ENCODE measurements around the gene HKDC1. TPM values are rescaled to one million over a fixed set of nuclear protein-coding genes. Genes with fewer than 3 reads are reported as not detected.

The HKDC1 gene
- 1.3 and 2.9 TPM in 2 replicates for total RNA-seq

GRCh38 chr10:69220041-69220451 is at the start of gene HKDC1:
TSS of gene HKDC1 (plus strand) at chr10:69220332. CDS start at chr10:69220436, 104 bp downstream.
- intact Hi-C loops (cut with micrococcal nuclease) = loop anchor here (5.0 kb wide), 1 partner anchor 213 kb away; no protein-coding TSS in a partner anchor

- intact Hi-C loops (cut with micrococcal nuclease) = no loop called here
Observed at GRCh38 chr10:69172241-69172982, 47.7 kb upstream of the HKDC1 start.

DNA sequence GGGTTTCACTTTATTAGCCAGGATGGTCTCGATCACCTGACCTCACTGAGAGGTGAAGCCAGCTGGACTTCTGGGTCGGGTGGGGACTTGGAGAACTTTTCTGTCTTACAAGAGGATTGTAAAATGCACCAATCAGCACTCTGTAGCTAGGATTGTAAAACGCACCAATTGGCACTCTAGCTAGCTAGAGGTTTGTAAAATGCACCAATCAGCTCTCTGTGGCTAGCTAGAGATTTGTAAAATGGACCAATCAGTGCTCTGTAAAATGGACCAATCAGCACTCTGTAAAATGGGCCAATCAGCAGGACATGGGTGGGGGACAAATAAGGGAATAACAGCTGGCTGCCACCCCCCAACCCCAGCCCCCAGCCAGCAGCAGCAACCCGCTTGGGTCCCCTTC is 44.8 kb upstream of the HKDC1 start:
- intact Hi-C loops (cut with micrococcal nuclease) = loop anchor here (5.0 kb wide), 1 partner anchor 217 kb away; no protein-coding TSS in a partner anchor

DNA sequence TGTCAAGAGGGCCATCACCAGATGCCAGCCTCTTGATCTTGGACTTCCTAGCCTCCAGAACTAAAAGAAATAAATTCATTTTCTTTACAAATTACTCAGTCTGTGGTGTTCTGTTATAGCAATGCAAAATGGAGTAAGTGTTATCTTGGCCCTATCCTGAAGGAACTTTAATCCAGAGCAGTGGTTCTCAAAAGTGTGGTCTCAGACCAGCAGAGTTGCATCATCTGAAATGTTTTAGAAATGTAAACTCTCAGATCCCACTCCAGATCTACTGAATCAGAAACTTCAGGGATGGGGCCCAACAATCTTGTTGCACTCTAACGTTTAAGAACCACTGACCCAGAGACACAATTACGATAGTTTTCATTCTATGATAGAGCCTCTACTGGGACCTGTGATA is 43.3 kb upstream of the HKDC1 start:
- intact Hi-C loops (cut with micrococcal nuclease) = loop anchor here (5.0 kb wide), 1 partner anchor 215 kb away; no protein-coding TSS in a partner anchor

DNA sequence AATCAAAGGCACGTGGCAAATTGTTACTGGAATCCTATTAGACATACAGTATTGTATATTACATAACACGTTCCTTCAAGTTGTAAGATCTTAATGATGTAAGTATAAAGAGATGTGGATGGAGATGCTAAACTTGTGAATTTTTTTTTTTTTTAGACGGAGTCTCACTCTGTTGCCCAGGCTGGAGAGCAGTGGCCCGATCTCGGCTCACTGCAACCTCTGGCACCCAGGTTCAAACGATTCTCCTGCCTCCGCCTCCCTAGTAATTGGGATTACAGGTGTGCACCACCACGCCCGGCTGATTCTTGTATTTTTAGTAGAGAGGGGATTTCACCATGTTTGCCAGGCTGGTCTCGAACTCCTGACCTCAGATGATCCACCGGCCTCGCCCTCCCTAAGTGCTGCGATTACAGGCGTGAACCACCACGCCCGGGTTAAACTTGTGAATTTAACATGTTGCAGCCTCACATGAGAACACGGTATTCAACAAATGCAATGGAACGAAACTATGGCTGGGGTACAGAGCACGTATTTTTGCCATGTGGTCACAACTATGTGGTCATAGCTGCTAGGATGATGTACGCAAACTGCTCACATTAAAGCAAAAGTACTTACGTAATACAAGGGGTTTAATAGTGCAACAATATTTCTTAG is 40.9 kb upstream of the HKDC1 start:
- intact Hi-C loops (cut with micrococcal nuclease) = loop anchor here (5.0 kb wide), 1 partner anchor 213 kb away; no protein-coding TSS in a partner anchor

DNA sequence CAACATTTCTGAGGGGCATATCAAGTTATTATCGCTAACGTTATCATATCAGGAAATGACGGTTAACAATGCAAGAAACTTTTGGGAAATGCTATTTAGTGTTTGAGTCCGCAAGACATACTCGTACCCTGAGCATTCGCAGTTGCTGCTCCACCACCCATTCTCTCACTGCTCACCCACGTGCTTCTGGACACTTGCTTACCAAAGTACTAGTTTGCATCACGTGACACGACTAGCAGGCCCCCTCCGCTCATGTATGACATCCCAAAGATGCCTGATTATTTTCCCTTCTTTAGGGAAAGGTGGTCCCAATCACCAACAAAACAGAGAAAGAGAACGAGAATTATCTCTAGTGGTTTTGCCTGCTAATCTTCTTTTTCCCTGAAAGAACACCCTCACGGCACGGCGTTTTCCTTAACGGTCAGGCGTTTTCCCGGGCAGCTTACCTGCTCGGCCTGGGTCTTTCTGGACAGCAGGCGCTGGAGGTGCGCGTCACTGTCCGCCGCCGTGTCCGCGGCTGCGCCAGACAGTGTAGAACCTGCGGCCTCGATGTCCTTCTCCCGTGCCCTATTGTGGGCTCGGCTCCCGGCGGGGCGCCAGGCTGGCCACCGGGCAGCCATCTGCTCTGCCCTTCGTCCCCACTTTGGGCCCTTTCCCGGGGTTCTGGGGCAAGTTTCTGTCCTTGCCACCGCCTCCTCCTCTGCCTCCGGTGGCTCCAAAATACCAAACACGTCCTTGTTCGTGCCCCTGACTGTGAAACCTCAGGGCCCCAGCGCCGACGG is 40.2 kb upstream of the HKDC1 start, which contains the start of gene SUPV3L1:
TSS of gene SUPV3L1 (plus strand) at position 492 of the 782 bp plus-strand sequence. CDS start at position 550, 58 bp downstream.
- intact Hi-C loops (cut with micrococcal nuclease) = loop anchor here (1.0 to 5.0 kb wide), 7 partner anchors 42 to 228 kb away; partner anchors contain the start of genes DDX21 and SRGN

DNA sequence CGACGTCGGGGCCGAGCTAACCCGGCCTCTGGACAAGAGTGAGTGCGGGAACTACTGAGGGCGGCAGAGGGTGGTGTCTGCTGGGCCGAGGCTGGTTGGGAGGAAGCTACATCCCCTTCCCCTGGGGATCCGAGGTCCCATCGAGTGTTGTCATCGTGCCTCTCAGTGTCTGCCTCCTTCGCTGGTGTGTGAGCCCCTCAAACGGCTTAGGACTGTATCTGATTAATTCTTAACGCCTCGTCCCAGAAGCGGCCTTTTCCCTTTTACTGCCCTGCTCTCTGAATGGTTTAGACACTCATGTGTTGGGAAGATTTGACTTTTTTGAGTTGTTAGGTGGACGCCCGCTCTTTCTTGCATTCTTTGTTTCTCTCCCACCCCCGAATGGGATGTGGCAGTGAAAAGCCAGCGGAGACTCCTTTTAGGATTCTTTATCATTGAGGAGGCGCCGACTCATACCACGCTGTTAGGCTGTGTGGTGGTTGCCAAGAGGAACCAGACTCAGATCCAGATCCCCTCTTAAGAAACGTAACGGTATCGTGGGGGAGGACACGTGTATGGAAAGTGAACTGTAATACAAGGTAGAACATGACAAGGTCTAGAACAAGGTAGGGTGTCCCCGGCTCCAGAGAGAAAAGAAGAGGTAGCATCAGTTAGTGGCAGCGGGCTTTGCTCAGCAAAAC is 39.5 kb upstream of the HKDC1 start:
- intact Hi-C loops (cut with micrococcal nuclease) = loop anchor here (1.0 kb wide), 6 partner anchors 42 to 228 kb away; partner anchors contain the start of genes DDX21 and SRGN

DNA sequence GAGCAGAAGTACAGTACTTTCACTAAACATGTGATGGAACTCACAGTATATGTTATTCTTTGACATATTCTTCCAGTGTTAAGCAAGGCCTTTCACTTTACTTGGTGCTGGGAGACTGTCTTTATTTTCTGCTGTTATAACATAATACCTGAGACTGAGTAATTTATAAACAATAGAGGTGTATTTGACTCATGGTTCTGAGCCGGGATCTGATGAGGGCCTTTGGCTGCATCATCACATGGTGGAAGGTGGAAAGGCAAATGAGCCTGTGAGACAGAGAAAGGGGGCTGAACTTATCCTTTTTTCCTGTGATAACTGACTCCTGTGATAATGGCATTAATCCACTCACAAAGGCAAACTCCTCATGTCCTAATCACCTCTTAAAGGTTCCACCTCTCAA is 38.7 kb upstream of the HKDC1 start:
- intact Hi-C loops (cut with micrococcal nuclease) = no loop called here

DNA sequence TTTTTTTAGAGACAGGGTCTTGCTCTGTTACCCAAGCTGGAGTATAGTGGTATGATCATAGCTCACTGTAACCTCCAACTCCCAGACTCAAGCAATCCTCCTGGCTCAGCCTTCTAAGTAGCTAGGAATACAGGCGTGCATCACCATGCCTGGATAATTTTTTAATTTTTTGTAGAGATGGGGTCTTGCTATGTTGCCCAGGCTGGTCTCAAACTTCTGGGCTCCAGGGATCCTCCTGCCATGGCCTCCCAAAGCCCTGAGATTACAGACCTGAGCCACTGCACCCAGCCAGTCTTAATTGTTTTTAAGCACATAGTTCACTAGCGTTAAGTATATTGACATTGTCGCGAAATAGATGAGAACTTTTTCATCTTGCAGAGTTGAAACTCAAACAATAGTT is 38.1 kb upstream of the HKDC1 start:
- intact Hi-C loops (cut with micrococcal nuclease) = no loop called here

GRCh38 chr10:69186524-69186923 is 33.6 kb upstream of the HKDC1 start:
- intact Hi-C loops (cut with micrococcal nuclease) = no loop called here

- intact Hi-C loops (cut with micrococcal nuclease) = no loop called here
Observed at GRCh38 chr10:69201045-69201444, 19.1 kb upstream of the HKDC1 start.

- intact Hi-C loops (cut with micrococcal nuclease) = no loop called here
Observed at GRCh38 chr10:69202332-69202731, 17.8 kb upstream of the HKDC1 start.

GRCh38 chr10:69208761-69209160 is 11.4 kb upstream of the HKDC1 start:
- intact Hi-C loops (cut with micrococcal nuclease) = no loop called here

DNA sequence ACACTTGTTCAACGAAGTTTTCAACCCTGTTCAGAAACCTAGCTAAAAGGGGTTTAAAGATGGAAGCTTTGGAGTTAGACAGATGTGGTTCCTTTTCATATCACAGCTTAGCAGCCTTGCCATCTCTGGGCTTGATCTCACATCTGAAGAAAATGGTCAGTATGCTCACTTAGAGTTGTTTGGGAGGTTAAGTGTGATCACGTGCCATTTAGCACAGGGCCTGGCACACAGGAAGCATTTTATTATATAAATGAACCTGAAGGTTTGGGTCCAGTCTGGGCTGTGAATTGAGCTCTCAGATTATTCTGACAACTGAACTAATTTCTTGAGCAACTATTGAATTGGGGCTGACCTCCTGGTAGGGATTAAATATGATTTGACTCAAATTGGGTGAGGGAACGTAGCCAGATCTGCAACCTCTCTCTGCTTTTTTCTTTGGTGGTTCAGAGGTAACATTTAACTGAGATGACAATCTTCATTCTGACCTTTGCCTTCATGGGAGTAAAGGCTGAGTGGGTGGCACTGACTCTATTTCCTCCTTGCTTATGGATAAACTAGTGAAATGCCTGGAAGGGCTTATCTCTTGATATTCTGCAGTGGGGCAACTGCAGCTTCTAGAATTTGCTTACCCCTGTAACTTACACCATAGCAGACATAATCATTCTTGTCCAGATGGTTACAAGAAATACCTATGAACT is 10.2 kb upstream of the HKDC1 start:
- intact Hi-C loops (cut with micrococcal nuclease) = no loop called here

- intact Hi-C loops (cut with micrococcal nuclease) = no loop called here
Observed at GRCh38 chr10:69211104-69211503, 9.0 kb upstream of the HKDC1 start.

GRCh38 chr10:69211524-69211923 is 8.6 kb upstream of the HKDC1 start:
- intact Hi-C loops (cut with micrococcal nuclease) = no loop called here

GRCh38 chr10:69213591-69214311 is 6.4 kb upstream of the HKDC1 start:
- intact Hi-C loops (cut with micrococcal nuclease) = no loop called here

GRCh38 chr10:69214666-69215131 is 5.4 kb upstream of the HKDC1 start:
- intact Hi-C loops (cut with micrococcal nuclease) = no loop called here

DNA sequence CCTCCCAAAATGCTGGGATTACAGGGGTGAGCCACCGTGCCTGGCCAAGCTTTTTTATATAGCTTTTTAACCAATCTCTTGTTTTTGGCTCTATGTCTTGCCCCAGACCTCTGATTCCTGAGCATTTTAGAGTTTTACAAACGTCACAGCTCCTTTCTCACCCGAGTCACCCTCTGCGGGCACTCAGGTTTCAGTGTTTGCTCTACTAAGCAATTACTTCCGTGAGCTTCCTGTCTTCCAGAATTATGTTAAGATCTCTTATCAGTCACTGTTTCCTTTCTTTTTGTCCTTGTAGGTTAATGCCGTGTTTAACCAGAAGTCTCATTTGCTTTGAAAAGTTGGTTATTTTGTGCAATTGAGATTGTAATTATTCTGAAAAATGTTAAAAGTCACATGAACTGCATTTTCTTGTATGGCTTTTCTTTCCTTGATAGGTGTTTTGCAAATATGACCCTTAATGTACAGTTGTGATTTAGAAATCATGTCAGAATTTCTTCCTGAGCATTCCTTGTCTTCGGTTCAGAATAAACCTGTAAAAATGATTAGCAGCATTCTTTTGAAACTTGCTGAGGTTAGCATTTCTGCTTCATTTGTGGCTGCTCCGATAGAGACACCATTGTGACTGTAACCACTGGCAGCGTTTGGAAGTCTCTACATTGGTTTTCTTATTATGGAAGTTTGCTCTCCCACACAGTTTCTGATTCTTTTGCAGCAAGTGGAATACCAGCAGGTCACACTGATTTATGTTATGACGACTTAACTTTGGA is 4.5 kb upstream of the HKDC1 start:
- intact Hi-C loops (cut with micrococcal nuclease) = no loop called here

All from T-helper 2 cell treated with Interferon-gamma antibody and Interleukin-4, amounts not matched to agents 100 ng/mL and 5 ng/mL, for 36 hours (primary cell).